H9 (cell line): ENCODE data around the gene TRPT1. TPM values are rescaled to one million over a fixed set of nuclear protein-coding genes. Genes with fewer than 3 reads are reported as not detected.

ENCODE experiments used
- DNase-seq: peaks from one replicate; pipeline ENCODE4 v3.0.0-alpha.2; 2017
- H2AFZ ChIP-seq: one replicate; pipeline ENCODE4 v1.6.1; 2013; ENCODE audit warnings: mild to moderate bottlenecking, low read length, control low read depth, moderate library complexity
- H2AK5ac ChIP-seq: 2 replicates; pipeline ENCODE4 v1.6.1; 2013; ENCODE audit warnings: low read length, control low read depth, mixed read lengths; ENCODE audit not compliant: insufficient read length
- H2BK120ac ChIP-seq: one replicate; pipeline ENCODE4 v1.6.1; 2013; ENCODE audit warnings: low read depth, mild to moderate bottlenecking, low read length, control low read depth, inconsistent platforms; ENCODE audit not compliant: poor library complexity, severe bottlenecking
- H2BK12ac ChIP-seq: 2 replicates; pipeline ENCODE4 v1.6.1; 2013; ENCODE audit warnings: low read length, control low read depth, mixed read lengths, low read depth; ENCODE audit not compliant: insufficient read length
- H2BK15ac ChIP-seq: 2 replicates; pipeline ENCODE4 v1.6.1; 2013; ENCODE audit warnings: low read depth, low read length, control low read depth
- H2BK20ac ChIP-seq: one replicate; pipeline ENCODE4 v1.6.1; 2013; ENCODE audit warnings: low read depth, mild to moderate bottlenecking, low read length, control low read depth, inconsistent platforms; ENCODE audit not compliant: poor library complexity, severe bottlenecking
- H2BK5ac ChIP-seq: 2 replicates; pipeline ENCODE4 v1.6.1; 2013; ENCODE audit warnings: low read length, control low read depth, mixed read lengths; ENCODE audit not compliant: insufficient read length
- H3K14ac ChIP-seq: 2 replicates; pipeline ENCODE4 v1.6.1; 2013; ENCODE audit warnings: low read length, control low read depth; ENCODE audit not compliant: insufficient read depth
- H3K18ac ChIP-seq: 2 replicates; pipeline ENCODE4 v1.6.1; 2013; ENCODE audit warnings: low read depth, mild to moderate bottlenecking, mixed read lengths, low read length, control low read depth; ENCODE audit not compliant: insufficient read length
- H3K23ac ChIP-seq: 2 replicates; pipeline ENCODE4 v1.6.1; 2013; ENCODE audit warnings: low read length, control low read depth, mixed read lengths, low read depth; ENCODE audit not compliant: insufficient read length
- H3K23me2 ChIP-seq: 2 replicates; pipeline ENCODE4 v1.6.1; 2013; ENCODE audit warnings: low read depth, mild to moderate bottlenecking, mixed read lengths, low read length, control low read depth; ENCODE audit not compliant: insufficient read length, poor library complexity, severe bottlenecking
- H3K27ac ChIP-seq: 2 replicates; pipeline ENCODE4 v1.5.1; 2013; ENCODE audit warnings: low read length, control low read depth, mixed read lengths, low read depth; ENCODE audit not compliant: insufficient read length
- H3K27me3 ChIP-seq: 2 replicates; pipeline ENCODE4 v1.6.1; 2013; ENCODE audit warnings: low read length, control low read depth, inconsistent platforms; ENCODE audit not compliant: insufficient read depth
- H3K4ac ChIP-seq: 2 replicates; pipeline ENCODE4 v1.6.1; 2013; ENCODE audit warnings: low read depth, mild to moderate bottlenecking, control low read depth, inconsistent platforms, low read length, moderate library complexity
- H3K4me1 ChIP-seq: 2 replicates; pipeline ENCODE4 v1.6.1; 2013; ENCODE audit warnings: low read length, control low read depth, inconsistent platforms; ENCODE audit not compliant: insufficient read depth
- H3K4me2 ChIP-seq: 2 replicates; pipeline ENCODE4 v1.6.1; 2013; ENCODE audit warnings: low read length, control low read depth, mixed read lengths; ENCODE audit not compliant: insufficient read length, insufficient read depth
- H3K56ac ChIP-seq: 2 replicates; pipeline ENCODE4 v1.6.1; 2013; ENCODE audit warnings: low read depth, mild to moderate bottlenecking, mixed read lengths, low read length, control low read depth; ENCODE audit not compliant: insufficient read length
- H3K79me1 ChIP-seq: 2 replicates; pipeline ENCODE4 v1.6.1; 2013; ENCODE audit warnings: low read depth, mild to moderate bottlenecking, moderate library complexity, low read length, control low read depth, inconsistent platforms; ENCODE audit not compliant: insufficient read depth, poor library complexity, severe bottlenecking
- H3K79me2 ChIP-seq: 2 replicates; pipeline ENCODE4 v1.6.1; 2013; ENCODE audit warnings: low read length, control low read depth, inconsistent platforms; ENCODE audit not compliant: insufficient read depth
- H3K9ac ChIP-seq: 2 replicates; pipeline ENCODE4 v1.6.1; 2013; ENCODE audit warnings: low read length, control low read depth, mixed read lengths; ENCODE audit not compliant: insufficient read length; ENCODE audit errors: extremely low read depth
- H3K9me3 ChIP-seq: one replicate; pipeline ENCODE4 v1.6.1; 2013; ENCODE audit warnings: low read depth, low read length, inconsistent platforms; ENCODE audit not compliant: control insufficient read depth
- H3T11ph ChIP-seq: one replicate; pipeline ENCODE4 v1.6.1; 2013; ENCODE audit warnings: mild to moderate bottlenecking, low read length, control low read depth, inconsistent platforms
- H4K20me1 ChIP-seq: one replicate; pipeline ENCODE4 v1.6.1; 2013; ENCODE audit not compliant: control insufficient read depth, insufficient read length, insufficient read depth
- H4K5ac ChIP-seq: 2 replicates; pipeline ENCODE4 v1.6.1; 2013; ENCODE audit warnings: low read depth, mild to moderate bottlenecking, mixed read lengths, low read length, control low read depth; ENCODE audit not compliant: insufficient read length
- H4K8ac ChIP-seq: replicated peaks from 2 replicates; pipeline ENCODE4 v1.6.1; 2013; ENCODE audit warnings: low read length, control low read depth, mixed read lengths, low read depth; ENCODE audit not compliant: insufficient read length
- H4K91ac ChIP-seq: 2 replicates; pipeline ENCODE4 v1.6.1; 2013; ENCODE audit warnings: low read depth, mild to moderate bottlenecking, moderate library complexity, mixed read lengths, low read length, control low read depth; ENCODE audit not compliant: insufficient read length
- H3K27ac Mint-ChIP-seq, 3 experiments: 2 replicates in 2 of 3; 3 replicates in 1 of 3; pipeline ENCODE4 v1.8.0; 2020 to 2021; ENCODE audit warnings: mixed read lengths in 3 of 3, mild to moderate bottlenecking in 1 of 3, moderate library complexity in 1 of 3
- H3K27me3 Mint-ChIP-seq: 2 replicates; pipeline ENCODE4 v1.8.0; 2021; ENCODE audit warnings: low read depth, mild to moderate bottlenecking, moderate library complexity, mixed read lengths
- H3K36me3 Mint-ChIP-seq, 3 experiments: 2 replicates in 2 of 3; 3 replicates in 1 of 3; pipeline ENCODE4 v1.8.0; 2020 to 2021; ENCODE audit warnings: low read depth in 3 of 3, mixed read lengths in 3 of 3; ENCODE audit not compliant: insufficient read depth in 1 of 3
- H3K4me1 Mint-ChIP-seq, 2 experiments: 2 replicates each; pipeline ENCODE4 v1.8.0; 2020; ENCODE audit warnings: mixed read lengths in 2 of 2
- H3K4me3 Mint-ChIP-seq, 2 experiments: 2 replicates in 1 of 2; 3 replicates in 1 of 2; pipeline ENCODE4 v1.8.0; 2020 to 2021; ENCODE audit warnings: mild to moderate bottlenecking in 2 of 2, mixed read lengths in 2 of 2, moderate library complexity in 1 of 2
- H3K9me3 Mint-ChIP-seq, 2 experiments: 2 replicates in 1 of 2; 3 replicates in 1 of 2; pipeline ENCODE4 v1.8.0; 2020; ENCODE audit warnings: mild to moderate bottlenecking in 2 of 2, mixed read lengths in 2 of 2, moderate library complexity in 1 of 2
- WGBS: extraction: QIAGEN DNeasy Blood & Tissue Kit; methylation state at CpG from one replicate; pipeline ENCODE4 v1.1.7; 2013; ENCODE audit warnings: missing lambda C conversion rate, low lambda C conversion rate, mixed read lengths; ENCODE audit not compliant: insufficient read length; ENCODE audit errors: extremely low coverage; 5-methylcytosine and 5-hydroxymethylcytosine counted together
- total RNA-seq: library from RNA; stranded (reverse); gene quantifications from 2 replicates; pipeline ENCODE4 v1.2.1, GENCODE V29; 2021
- TF ChIP-seq, protein P1 (sequence below): fragments of 200-600 bp; sonication (generic); conservative IDR thresholded peaks from 3 replicates; pipeline ENCODE4 v1.8.0; 2021; ENCODE audit warnings: antibody characterized with exemption, mild to moderate bottlenecking

The TRPT1 gene
- total RNA-seq, 1 experiment from 2014 or later = 33.6 TPM

DNA sequence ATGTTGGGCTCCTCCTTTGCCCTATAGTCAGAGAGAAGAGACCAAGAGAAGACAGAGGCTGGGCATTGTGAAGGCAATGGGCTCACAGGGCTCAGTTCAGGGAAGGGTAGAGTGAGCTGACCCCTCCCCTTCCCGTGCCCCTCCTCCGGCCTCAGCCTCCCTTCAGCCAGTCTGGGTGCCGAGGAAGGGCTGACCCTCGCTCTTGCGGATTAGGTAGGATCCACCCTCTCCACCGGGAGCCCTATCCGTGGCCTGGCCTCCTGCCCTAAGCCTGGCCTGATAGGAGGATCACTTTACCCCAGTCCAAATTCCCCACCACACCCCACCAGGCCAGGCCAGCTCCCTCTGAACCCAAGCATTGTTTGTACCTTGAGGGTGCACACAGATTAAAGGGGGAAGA is 22.6 kb upstream of the TRPT1 start:
- Histone ChIP-seq H2BK120ac (no peak overlapping the region), H3K79me1 (peaks cover 3% of the 10 kb centered on the region), H3K4me1 (peaks cover 9% of the 10 kb centered on the region; the same call in 1 of the 2 replicates), H3K56ac (no peak overlapping the region), H3K18ac (no peak overlapping the region), H2BK15ac (no peak overlapping the region), H2BK5ac (no peak overlapping the region), H4K91ac (no peak overlapping the region), H2BK12ac (no peak overlapping the region), H3K4me2 (no peak overlapping the region), H4K8ac (no peak overlapping the region), H3K79me2 (peaks cover 7% of the 10 kb centered on the region; the same call in 1 of the 2 replicates), H3K4ac (no peak overlapping the region), H3K23me2 (peaks cover 26% of the 10 kb centered on the region), H3T11ph (no peak overlapping the region), H3K14ac (no peak overlapping the region), H2AK5ac (no peak overlapping the region), H2AFZ (no peak overlapping the region), H3K27me3 (no peaks in the 10 kb centered on the region), H2BK20ac (no peak overlapping the region), H4K20me1 (no peaks in the 10 kb centered on the region), H3K9ac (no peak overlapping the region), H3K23ac (no peak overlapping the region), H3K27ac (peak overlapping the region; percentile 40), H4K5ac (no peak overlapping the region), H3K9me3 (no peaks in the 10 kb centered on the region)
- Mint-ChIP-seq H3K27ac (peak overlapping the region; percentile 95 to 97 (median 97); a peak in 5 of 7 replicates), H3K36me3 (peaks cover 6 to 16% (median 7%) of the 10 kb centered on the region in 3 experiments; a peak in 6 of 7 replicates), H3K9me3 (no peaks in the 10 kb centered on the region; a peak in 1 of 5 replicates), H3K4me3 (peak overlapping the region; percentile 79 to 93), H3K4me1 (peaks cover 38 to 48% of the 10 kb centered on the region in 2 experiments), H3K27me3 (no peaks in the 10 kb centered on the region)
- TF ChIP-seq, protein P1, sequence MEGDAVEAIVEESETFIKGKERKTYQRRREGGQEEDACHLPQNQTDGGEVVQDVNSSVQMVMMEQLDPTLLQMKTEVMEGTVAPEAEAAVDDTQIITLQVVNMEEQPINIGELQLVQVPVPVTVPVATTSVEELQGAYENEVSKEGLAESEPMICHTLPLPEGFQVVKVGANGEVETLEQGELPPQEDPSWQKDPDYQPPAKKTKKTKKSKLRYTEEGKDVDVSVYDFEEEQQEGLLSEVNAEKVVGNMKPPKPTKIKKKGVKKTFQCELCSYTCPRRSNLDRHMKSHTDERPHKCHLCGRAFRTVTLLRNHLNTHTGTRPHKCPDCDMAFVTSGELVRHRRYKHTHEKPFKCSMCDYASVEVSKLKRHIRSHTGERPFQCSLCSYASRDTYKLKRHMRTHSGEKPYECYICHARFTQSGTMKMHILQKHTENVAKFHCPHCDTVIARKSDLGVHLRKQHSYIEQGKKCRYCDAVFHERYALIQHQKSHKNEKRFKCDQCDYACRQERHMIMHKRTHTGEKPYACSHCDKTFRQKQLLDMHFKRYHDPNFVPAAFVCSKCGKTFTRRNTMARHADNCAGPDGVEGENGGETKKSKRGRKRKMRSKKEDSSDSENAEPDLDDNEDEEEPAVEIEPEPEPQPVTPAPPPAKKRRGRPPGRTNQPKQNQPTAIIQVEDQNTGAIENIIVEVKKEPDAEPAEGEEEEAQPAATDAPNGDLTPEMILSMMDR = no peak
- WGBS = no CpG with 5 or more reads among the region's 7 CpGs
- peak; percentile 87 for DNase-seq
